NCI-H510A (cell line): ENCODE data around the gene PLXND1.

ENCODE experiments used
- DNase-seq: peaks from one replicate; lab custom pipeline; 2025; lab: John Stamatoyannopoulos, UW

PLXND1 gene

GRCh38 chr3:129584631-129585030 is 21.8 kb downstream of the PLXND1 start:
- no peak for DNase-seq

- DNase-seq: no peak
These were observed 23.2 kb downstream of the PLXND1 start for GRCh38 chr3:129583289-129583688.

- DNase-seq: no peak
These were observed 23.7 kb downstream of the PLXND1 start for GRCh38 chr3:129582799-129583198.

- no peak for DNase-seq
These were observed 24.9 kb downstream of the PLXND1 start for GRCh38 chr3:129581623-129582022.

- DNase-seq: no peak
These were observed 26.5 kb downstream of the PLXND1 start for GRCh38 chr3:129579991-129580390.

GRCh38 chr3:129577925-129578786 is 28.3 kb downstream of the PLXND1 start:
- no peak for DNase-seq

GRCh38 chr3:129577366-129577765 is 29.1 kb downstream of the PLXND1 start:
- peak; percentile 47 for DNase-seq

- peak; percentile 78 for DNase-seq
These were observed 29.7 kb downstream of the PLXND1 start for GRCh38 chr3:129576514-129577352.

- no peak for DNase-seq
These were observed 30.5 kb downstream of the PLXND1 start for GRCh38 chr3:129575997-129576384.

GRCh38 chr3:129575233-129575996 is 31.1 kb downstream of the PLXND1 start:
- no peak for DNase-seq

- no peak for DNase-seq
These were observed 32.3 kb downstream of the PLXND1 start for GRCh38 chr3:129574206-129574605.

- DNase-seq: no peak
These were observed 33.0 kb downstream of the PLXND1 start for GRCh38 chr3:129573493-129573892.

- no peak for DNase-seq
These were observed 33.9 kb downstream of the PLXND1 start for GRCh38 chr3:129572603-129573002.

- no peak for DNase-seq
These were observed 34.6 kb downstream of the PLXND1 start for GRCh38 chr3:129571605-129572547.

GRCh38 chr3:129569856-129570255 is 36.6 kb downstream of the PLXND1 start:
- no peak for DNase-seq

- DNase-seq: no peak
These were observed 38.5 kb downstream of the PLXND1 start for GRCh38 chr3:129567939-129568338.

GRCh38 chr3:129567176-129567705 is 39.2 kb downstream of the PLXND1 start:
- DNase-seq: no peak

GRCh38 chr3:129565902-129566301 is 40.6 kb downstream of the PLXND1 start:
- DNase-seq: no peak

- DNase-seq: no peak
These were observed 41.4 kb downstream of the PLXND1 start for GRCh38 chr3:129564981-129565644.

- DNase-seq: no peak
These were observed 42.5 kb downstream of the PLXND1 start for GRCh38 chr3:129563850-129564535.
